HCT116 (cell line): ENCODE measurements around the gene SMAD7. TPM values are rescaled to one million over a fixed set of nuclear protein-coding genes. Genes with fewer than 3 reads are reported as not detected.
A peak's percentile ranks its signal among the peaks of the same experiment; 100 is the strongest.

ENCODE experiments used
- ATAC-seq: fragments of 200-7000 bp; cut with Tn5 transposase; 2 replicates; pipeline ENCODE4 v1.9.1; 2020; ENCODE audit warnings: mild to moderate bottlenecking, moderate library complexity
- BruUV-seq: library from RNA; stranded (reverse); fragments of 400-500 nt; replicated peaks from 2 replicates; lab custom pipeline; 2021; lab: Mats Ljungman, UMichigan
- CTCF ChIA-PET: fragments of 300-600 bp; sonication (Branson Sonifier 250); formaldehyde crosslinking; loops from one replicate; lab custom pipeline; 2021; ENCODE audit warnings: antibody characterized with exemption; lab: Charles Lee
- POLR2A ChIA-PET: fragments of 300-600, 350-600 bp; sonication (Branson Sonifier 250); formaldehyde crosslinking; loops from one replicate; lab custom pipeline; 2021; ENCODE audit warnings: antibody characterized with exemption; lab: Charles Lee
- RAD21 ChIA-PET, 2 experiments: fragments of 300-600 bp; sonication (Branson Sonifier 250); formaldehyde crosslinking; loops; one replicate each; lab custom pipeline; 2023; ENCODE audit warnings: low total read pairs in 2 of 2; ENCODE audit not compliant: uncharacterized antibody in 2 of 2, unreplicated experiment in 2 of 2, low non-redundant PET in 1 of 2; lab: Charles Lee
- DNase-seq: peaks from one replicate; pipeline ENCODE4 v3.0.0-alpha.2; 2010; ENCODE audit warnings: low read depth, low spot score
- H2AFZ ChIP-seq: fragments of 200-600 bp; shearing (Covaris generic), sonication (generic); 2 replicates; pipeline ENCODE4 v1.6.1; 2017; ENCODE audit warnings: low read depth, mixed run types, mixed read lengths, antibody characterized with exemption, low read length; ENCODE audit not compliant: poor library complexity, severe bottlenecking
- H3K27ac ChIP-seq: 2 replicates; pipeline ENCODE4 v1.5.1; 2012; ENCODE audit warnings: low read depth, low read length
- H3K27me3 ChIP-seq: fragments of 200-600 bp; sonication (generic); 2 replicates; pipeline ENCODE4 v1.6.1; 2016; ENCODE audit warnings: mixed run types, low read length, mixed read lengths; ENCODE audit not compliant: insufficient read depth
- H3K36me3 ChIP-seq, 2 experiments: fragments of 200-500 bp in 1 of 2; fragments of 200-600 bp in 1 of 2; sonication (Bioruptor generic) in 1 of 2; sonication (generic) in 1 of 2; 2 replicates each; pipeline versions ENCODE4 v1.5.1 to v1.6.1; 2014 to 2016; ENCODE audit warnings: low read length in 2 of 2, inconsistent platforms in 1 of 2, mixed read lengths in 1 of 2, mixed run types in 1 of 2; ENCODE audit not compliant: insufficient read depth in 2 of 2, control insufficient read depth in 1 of 2
- H3K4me1 ChIP-seq, 2 experiments: fragments of 200-600 bp in 1 of 2; sonication (generic) in 1 of 2; 2 replicates each; pipeline versions ENCODE4 v1.5.1 to v1.6.1; 2012 to 2017; ENCODE audit warnings: low read length in 2 of 2, inconsistent platforms in 1 of 2, mild to moderate bottlenecking in 1 of 2, mixed read lengths in 1 of 2, mixed run types in 1 of 2, moderate library complexity in 1 of 2; ENCODE audit not compliant: insufficient read depth in 2 of 2, control insufficient read depth in 1 of 2
- H3K4me2 ChIP-seq: fragments of 200-600 bp; sonication (generic); 2 replicates; pipeline ENCODE4 v1.6.1; 2017; ENCODE audit warnings: mixed run types, low read length, mixed read lengths
- H3K4me3 ChIP-seq, 2 experiments: fragments of 200-600 bp in 1 of 2; sonication (generic) in 1 of 2; replicated peaks in 1 of 2; 2 replicates each; pipeline ENCODE4 v1.5.1; 2011 to 2016; ENCODE audit warnings: low read length in 2 of 2, control low read depth in 1 of 2, low read depth in 1 of 2, mild to moderate bottlenecking in 1 of 2, mixed read lengths in 1 of 2, mixed run types in 1 of 2
- H3K79me2 ChIP-seq: fragments of 200-600 bp; sonication (generic); 2 replicates; pipeline ENCODE4 v1.6.1; 2017; ENCODE audit warnings: mild to moderate bottlenecking, mixed run types, low read length, moderate library complexity, mixed read lengths; ENCODE audit not compliant: insufficient read depth
- H3K9ac ChIP-seq: fragments of 200-600 bp; sonication (generic); 2 replicates; pipeline ENCODE4 v1.6.1; 2016; ENCODE audit warnings: low read length, mixed read lengths
- H3K9me2 ChIP-seq: fragments of 200-600 bp; sonication (generic), shearing (Covaris generic); 2 replicates; pipeline ENCODE4 v1.6.1; 2017; ENCODE audit warnings: mixed run types, mild to moderate bottlenecking, moderate library complexity; ENCODE audit not compliant: insufficient read depth
- H3K9me3 ChIP-seq, 2 experiments: fragments of 200-500 bp in 1 of 2; fragments of 200-600 bp in 1 of 2; sonication (Bioruptor generic) in 1 of 2; sonication (generic) in 1 of 2; 2 replicates each; pipeline ENCODE4 v1.6.1; 2014 to 2017; ENCODE audit warnings: low read length in 2 of 2, mixed read lengths in 2 of 2, inconsistent platforms in 1 of 2, low read depth in 1 of 2, mild to moderate bottlenecking in 1 of 2, mixed run types in 1 of 2, moderate library complexity in 1 of 2; ENCODE audit not compliant: control insufficient read depth in 1 of 2, insufficient read depth in 1 of 2
- H4K20me1 ChIP-seq: fragments of 200-600 bp; sonication (generic), shearing (Covaris generic); 2 replicates; pipeline ENCODE4 v1.6.1; 2017; ENCODE audit warnings: mixed run types, mild to moderate bottlenecking, moderate library complexity; ENCODE audit not compliant: insufficient read depth
- CEBPB ChIP-seq: IDR thresholded peaks from 2 replicates; pipeline ENCODE4 v1.6.1; 2012; ENCODE audit warnings: low read depth
- EGR1 ChIP-seq: IDR thresholded peaks from 2 replicates; pipeline ENCODE4 v1.6.1; 2012; ENCODE audit warnings: low read depth
- EZH2phosphoT487 ChIP-seq: fragments of 200-600 bp; IDR thresholded peaks from 2 replicates; pipeline ENCODE4 v1.6.1; 2018; ENCODE audit warnings: antibody characterized with exemption, borderline replicate concordance
- FOSL1 ChIP-seq: IDR thresholded peaks from 2 replicates; pipeline ENCODE4 v1.6.1; 2012; ENCODE audit warnings: low read depth
- POLR2A ChIP-seq: IDR thresholded peaks from 2 replicates; pipeline ENCODE4 v1.7.0; 2011; ENCODE audit warnings: borderline replicate concordance; ENCODE audit not compliant: insufficient read depth, insufficient read length; ENCODE audit errors: extremely low read depth
- RAD21 ChIP-seq: IDR thresholded peaks from 2 replicates; pipeline ENCODE4 v1.6.1; 2012; ENCODE audit warnings: low read depth, mild to moderate bottlenecking
- TCF7L2 ChIP-seq: IDR thresholded peaks from 2 replicates; pipeline ENCODE4 v1.7.0; 2011; ENCODE audit warnings: borderline replicate concordance, inconsistent platforms; ENCODE audit not compliant: insufficient read depth, insufficient read length; ENCODE audit errors: extremely low read depth
- YY1 ChIP-seq: IDR thresholded peaks from 2 replicates; pipeline ENCODE4 v1.6.1; 2011; ENCODE audit warnings: low read length, low read depth, moderate library complexity, mild to moderate bottlenecking; ENCODE audit not compliant: insufficient replicate concordance; ENCODE audit errors: extremely low read depth
- ZFX ChIP-seq: fragments of 450-650 bp; IDR thresholded peaks from 2 replicates; pipeline ENCODE4 v1.6.1; 2017
- ZNF274 ChIP-seq: fragments of 200-500 bp; sonication (Bioruptor generic); IDR thresholded peaks from 2 replicates; pipeline ENCODE4 v1.6.1; 2014; ENCODE audit warnings: mild to moderate bottlenecking, low read depth, low read length, inconsistent platforms
- intact Hi-C: fragments of 100-400 bp; cut with micrococcal nuclease; formaldehyde crosslinking; loops from 2 replicates; pipeline ENCODE4 v1.10.0; 2022
- total RNA-seq: library from RNA; stranded (reverse); gene quantifications from one replicate; pipeline ENCODE4 v1.2.1, GENCODE V29; 2021; ENCODE audit not compliant: unreplicated experiment
- TF ChIP-seq, protein P1 (sequence below): IDR thresholded peaks from 2 replicates; pipeline ENCODE4 v1.6.1; 2012; ENCODE audit warnings: low read depth
- TF ChIP-seq, protein P2 (sequence below): IDR thresholded peaks from 2 replicates; pipeline ENCODE4 v1.6.1; 2011; ENCODE audit warnings: mild to moderate bottlenecking, low read length, moderate library complexity; ENCODE audit not compliant: insufficient replicate concordance; ENCODE audit errors: extremely low read depth
- TF ChIP-seq, protein P3 (sequence below), 3 experiments: fragments of 200-600 bp in 1 of 3; sonication (generic) in 1 of 3; IDR thresholded peaks in 2 of 3; conservative IDR thresholded peaks in 1 of 3; 2 replicates each; pipeline ENCODE4 v1.5.1; 2012 to 2017; ENCODE audit warnings: low read depth in 2 of 3, low read length in 2 of 3, antibody characterized with exemption in 1 of 3, borderline replicate concordance in 1 of 3, control low read depth in 1 of 3, mild to moderate bottlenecking in 1 of 3, mixed read lengths in 1 of 3, mixed run types in 1 of 3, moderate library complexity in 1 of 3; ENCODE audit not compliant: insufficient read depth in 1 of 3

The SMAD7 gene
- total RNA-seq, 1 experiment from 2014 or later = 7.2 TPM

DNA sequence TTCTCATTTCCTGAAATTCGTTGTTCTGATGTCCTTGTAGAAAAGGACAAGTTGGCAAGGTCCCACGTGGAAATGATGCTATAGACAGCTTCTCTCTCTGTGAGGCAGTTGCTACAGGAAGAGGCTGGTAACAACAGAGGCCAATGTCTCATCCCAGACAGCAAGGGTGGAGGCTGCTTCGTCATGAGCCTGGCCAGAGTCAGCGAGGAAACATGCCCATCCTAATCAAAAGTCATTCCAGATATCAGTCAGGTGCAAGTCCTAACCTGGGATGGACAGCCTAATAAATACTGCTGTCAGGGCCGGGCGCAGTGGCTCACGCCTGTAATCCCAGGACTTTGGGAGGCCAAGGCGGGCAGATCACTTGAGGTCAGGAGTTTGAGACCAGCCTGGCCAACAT lies 6.4 kb upstream of the SMAD7 start:
- Histone ChIP-seq H3K4me2 (no peak overlapping the region), H3K4me3 (no peak overlapping the region), H3K4me1 (peaks cover 24 to 52% of the 10 kb centered on the region in 2 experiments), H3K9me2 (no peaks in the 10 kb centered on the region), H3K79me2 (no peaks in the 10 kb centered on the region), H2AFZ (no peak overlapping the region), H3K9me3 (no peaks in the 10 kb centered on the region)
- intact Hi-C loops = no loop called here
- no TSS peak for BruUV-seq
- RAD21 ChIA-PET = no interaction called here
- no peak for TF ChIP-seq CEBPB
- TF ChIP-seq, all 23 proteins: peak for 0
- ATAC-seq = no peak
- ChIA-PET CTCF (no interaction called here), POLR2A (no interaction called here)
- no peaks in the 10 kb centered on the region for H3K36me3 ChIP-seq
- H3K27me3 ChIP-seq = no peaks in the 10 kb centered on the region
- DNase-seq = no peak
- no peaks in the 10 kb centered on the region for H4K20me1 ChIP-seq
- no peak overlapping the region for H3K27ac ChIP-seq
- no peak overlapping the region for H3K9ac ChIP-seq

DNA sequence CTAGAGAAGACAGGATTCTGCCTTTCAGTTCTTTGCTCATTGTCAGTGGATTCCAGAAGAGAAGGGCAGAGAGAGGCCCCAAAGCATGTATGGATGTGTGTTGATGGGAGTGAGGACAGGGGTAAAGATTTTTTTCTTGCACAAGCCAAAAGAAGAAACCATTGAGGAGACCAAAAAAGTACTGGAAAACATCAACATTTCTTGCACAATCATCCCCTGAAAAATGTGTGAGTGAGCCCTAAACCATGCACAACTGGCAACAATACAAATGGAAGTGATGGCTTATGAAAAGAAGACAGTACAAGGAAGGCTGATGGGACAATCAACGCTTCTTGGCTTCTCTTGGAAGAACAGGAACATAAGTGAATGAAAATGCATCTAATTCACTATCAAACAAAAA lies 5.6 kb upstream of the SMAD7 start:
- CTCF ChIA-PET = no interaction called here
- intact Hi-C loops = no loop called here
- H3K36me3 ChIP-seq = no peaks in the 10 kb centered on the region
- ATAC-seq (no peak), DNase-seq (no peak)
- no peaks in the 10 kb centered on the region for H4K20me1 ChIP-seq
- H3K4me3 ChIP-seq = no peak overlapping the region
- H3K9me2 ChIP-seq = no peaks in the 10 kb centered on the region
- no peaks in the 10 kb centered on the region for H3K27me3 ChIP-seq
- no peak overlapping the region for H3K9ac ChIP-seq
- H3K9me3 ChIP-seq = no peaks in the 10 kb centered on the region
- H3K27ac ChIP-seq = no peak overlapping the region
- H2AFZ ChIP-seq = peak overlapping the region; percentile 91
- peaks cover 24 to 51% of the 10 kb centered on the region in 2 experiments for H3K4me1 ChIP-seq
- H3K4me2 ChIP-seq = peak overlapping the region; percentile 50
- POLR2A ChIA-PET = no interaction called here
- no peaks in the 10 kb centered on the region for H3K79me2 ChIP-seq
- RAD21 ChIA-PET = no interaction called here
- BruUV-seq = no TSS peak
- TF ChIP-seq, protein P1, sequence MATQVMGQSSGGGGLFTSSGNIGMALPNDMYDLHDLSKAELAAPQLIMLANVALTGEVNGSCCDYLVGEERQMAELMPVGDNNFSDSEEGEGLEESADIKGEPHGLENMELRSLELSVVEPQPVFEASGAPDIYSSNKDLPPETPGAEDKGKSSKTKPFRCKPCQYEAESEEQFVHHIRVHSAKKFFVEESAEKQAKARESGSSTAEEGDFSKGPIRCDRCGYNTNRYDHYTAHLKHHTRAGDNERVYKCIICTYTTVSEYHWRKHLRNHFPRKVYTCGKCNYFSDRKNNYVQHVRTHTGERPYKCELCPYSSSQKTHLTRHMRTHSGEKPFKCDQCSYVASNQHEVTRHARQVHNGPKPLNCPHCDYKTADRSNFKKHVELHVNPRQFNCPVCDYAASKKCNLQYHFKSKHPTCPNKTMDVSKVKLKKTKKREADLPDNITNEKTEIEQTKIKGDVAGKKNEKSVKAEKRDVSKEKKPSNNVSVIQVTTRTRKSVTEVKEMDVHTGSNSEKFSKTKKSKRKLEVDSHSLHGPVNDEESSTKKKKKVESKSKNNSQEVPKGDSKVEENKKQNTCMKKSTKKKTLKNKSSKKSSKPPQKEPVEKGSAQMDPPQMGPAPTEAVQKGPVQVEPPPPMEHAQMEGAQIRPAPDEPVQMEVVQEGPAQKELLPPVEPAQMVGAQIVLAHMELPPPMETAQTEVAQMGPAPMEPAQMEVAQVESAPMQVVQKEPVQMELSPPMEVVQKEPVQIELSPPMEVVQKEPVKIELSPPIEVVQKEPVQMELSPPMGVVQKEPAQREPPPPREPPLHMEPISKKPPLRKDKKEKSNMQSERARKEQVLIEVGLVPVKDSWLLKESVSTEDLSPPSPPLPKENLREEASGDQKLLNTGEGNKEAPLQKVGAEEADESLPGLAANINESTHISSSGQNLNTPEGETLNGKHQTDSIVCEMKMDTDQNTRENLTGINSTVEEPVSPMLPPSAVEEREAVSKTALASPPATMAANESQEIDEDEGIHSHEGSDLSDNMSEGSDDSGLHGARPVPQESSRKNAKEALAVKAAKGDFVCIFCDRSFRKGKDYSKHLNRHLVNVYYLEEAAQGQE = no peak
- TF ChIP-seq, protein P2, sequence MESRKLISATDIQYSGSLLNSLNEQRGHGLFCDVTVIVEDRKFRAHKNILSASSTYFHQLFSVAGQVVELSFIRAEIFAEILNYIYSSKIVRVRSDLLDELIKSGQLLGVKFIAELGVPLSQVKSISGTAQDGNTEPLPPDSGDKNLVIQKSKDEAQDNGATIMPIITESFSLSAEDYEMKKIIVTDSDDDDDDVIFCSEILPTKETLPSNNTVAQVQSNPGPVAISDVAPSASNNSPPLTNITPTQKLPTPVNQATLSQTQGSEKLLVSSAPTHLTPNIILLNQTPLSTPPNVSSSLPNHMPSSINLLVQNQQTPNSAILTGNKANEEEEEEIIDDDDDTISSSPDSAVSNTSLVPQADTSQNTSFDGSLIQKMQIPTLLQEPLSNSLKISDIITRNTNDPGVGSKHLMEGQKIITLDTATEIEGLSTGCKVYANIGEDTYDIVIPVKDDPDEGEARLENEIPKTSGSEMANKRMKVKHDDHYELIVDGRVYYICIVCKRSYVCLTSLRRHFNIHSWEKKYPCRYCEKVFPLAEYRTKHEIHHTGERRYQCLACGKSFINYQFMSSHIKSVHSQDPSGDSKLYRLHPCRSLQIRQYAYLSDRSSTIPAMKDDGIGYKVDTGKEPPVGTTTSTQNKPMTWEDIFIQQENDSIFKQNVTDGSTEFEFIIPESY = no peak
- TF ChIP-seq CEBPB = no peak
- TF ChIP-seq EZH2phosphoT487 = no peak
- no peak for TF ChIP-seq TCF7L2
- no peak for TF ChIP-seq ZNF274
- no peak for TF ChIP-seq EGR1
- TF ChIP-seq YY1 = no peak
- no peak for TF ChIP-seq POLR2A
- TF ChIP-seq, protein P3, sequence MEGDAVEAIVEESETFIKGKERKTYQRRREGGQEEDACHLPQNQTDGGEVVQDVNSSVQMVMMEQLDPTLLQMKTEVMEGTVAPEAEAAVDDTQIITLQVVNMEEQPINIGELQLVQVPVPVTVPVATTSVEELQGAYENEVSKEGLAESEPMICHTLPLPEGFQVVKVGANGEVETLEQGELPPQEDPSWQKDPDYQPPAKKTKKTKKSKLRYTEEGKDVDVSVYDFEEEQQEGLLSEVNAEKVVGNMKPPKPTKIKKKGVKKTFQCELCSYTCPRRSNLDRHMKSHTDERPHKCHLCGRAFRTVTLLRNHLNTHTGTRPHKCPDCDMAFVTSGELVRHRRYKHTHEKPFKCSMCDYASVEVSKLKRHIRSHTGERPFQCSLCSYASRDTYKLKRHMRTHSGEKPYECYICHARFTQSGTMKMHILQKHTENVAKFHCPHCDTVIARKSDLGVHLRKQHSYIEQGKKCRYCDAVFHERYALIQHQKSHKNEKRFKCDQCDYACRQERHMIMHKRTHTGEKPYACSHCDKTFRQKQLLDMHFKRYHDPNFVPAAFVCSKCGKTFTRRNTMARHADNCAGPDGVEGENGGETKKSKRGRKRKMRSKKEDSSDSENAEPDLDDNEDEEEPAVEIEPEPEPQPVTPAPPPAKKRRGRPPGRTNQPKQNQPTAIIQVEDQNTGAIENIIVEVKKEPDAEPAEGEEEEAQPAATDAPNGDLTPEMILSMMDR (IDR thresholded peaks at IDR 0.05 in 2 of 3, conservative IDR thresholded peaks at IDR 0.05 in 1 of 3; ENCODE audit: borderline replicate concordance in 1 of 3, insufficient read depth in 1 of 3, low read depth in 2 of 3, low read length in 2 of 3) = no peak
- no peak for TF ChIP-seq ZFX
- TF ChIP-seq RAD21 = no peak
- no peak for TF ChIP-seq FOSL1
